Mucosa of stomach (tissue), 1 donor: ENCODE data around the gene GABRG3.

ENCODE experiments used
- H3K27me3 ChIP-seq: one replicate; pipeline ENCODE4 v1.7.0; 2013; ENCODE audit warnings: mild to moderate bottlenecking, low read length; ENCODE audit not compliant: control insufficient read depth, insufficient read depth
- H3K36me3 ChIP-seq: one replicate; pipeline ENCODE4 v1.7.0; 2013; ENCODE audit warnings: low read length; ENCODE audit not compliant: control insufficient read depth, insufficient read depth
- H3K4me1 ChIP-seq: one replicate; pipeline ENCODE4 v1.7.0; 2013; ENCODE audit warnings: mild to moderate bottlenecking, low read length; ENCODE audit not compliant: control insufficient read depth, insufficient read depth
- H3K4me3 ChIP-seq: one replicate; pipeline ENCODE4 v1.7.0; 2013; ENCODE audit warnings: low read length
- H3K9ac ChIP-seq: one replicate; pipeline ENCODE4 v1.7.0; 2013; ENCODE audit warnings: mild to moderate bottlenecking, low read length, moderate library complexity
- H3K9me3 ChIP-seq: one replicate; pipeline ENCODE4 v1.7.0; 2013; ENCODE audit warnings: mild to moderate bottlenecking, low read length, moderate library complexity; ENCODE audit not compliant: control insufficient read depth
- donor health status: Pancreatic carcinoma.

GABRG3 gene

GRCh38 chr15:27487846-27488245, 516.9 kb downstream of the GABRG3 start:
- Histone ChIP-seq H3K27me3 (no peaks in the 10 kb centered on the region), H3K36me3 (no peaks in the 10 kb centered on the region), H3K9me3 (no peaks in the 10 kb centered on the region)

GRCh38 chr15:27490867-27491595, 520.0 kb downstream of the GABRG3 start:
- Histone ChIP-seq H3K9ac (no peak overlapping the region), H3K4me1 (no peaks in the 10 kb centered on the region), H3K9me3 (no peaks in the 10 kb centered on the region), H3K27me3 (no peaks in the 10 kb centered on the region), H3K4me3 (no peak overlapping the region), H3K36me3 (no peaks in the 10 kb centered on the region)

More at GRCh38 chr15:27487846-27488245, 516.9 kb downstream of the GABRG3 start:
- Histone ChIP-seq H3K4me3 (no peak overlapping the region), H3K4me1 (no peaks in the 10 kb centered on the region), H3K9ac (no peak overlapping the region)

GRCh38 chr15:27491666-27492621, 521.0 kb downstream of the GABRG3 start:
- Histone ChIP-seq H3K9me3 (no peaks in the 10 kb centered on the region), H3K9ac (no peak overlapping the region), H3K4me3 (no peak overlapping the region), H3K27me3 (no peaks in the 10 kb centered on the region), H3K4me1 (no peaks in the 10 kb centered on the region), H3K36me3 (no peaks in the 10 kb centered on the region)

- Histone ChIP-seq H3K36me3 (no peaks in the 10 kb centered on the region), H3K9ac (no peak overlapping the region), H3K4me3 (no peak overlapping the region), H3K27me3 (no peaks in the 10 kb centered on the region), H3K4me1 (no peaks in the 10 kb centered on the region), H3K9me3 (no peaks in the 10 kb centered on the region)
These were observed 525.0 kb downstream of the GABRG3 start for GRCh38 chr15:27495963-27496459.

- no peaks in the 10 kb centered on the region for H3K9me3 ChIP-seq
- H3K27me3 ChIP-seq = no peaks in the 10 kb centered on the region
- no peak overlapping the region for H3K9ac ChIP-seq
- H3K36me3 ChIP-seq = no peaks in the 10 kb centered on the region
- no peak overlapping the region for H3K4me3 ChIP-seq
- H3K4me1 ChIP-seq = no peaks in the 10 kb centered on the region
These were observed 527.7 kb downstream of the GABRG3 start for GRCh38 chr15:27498700-27499099.

GRCh38 chr15:27499191-27499590, 528.2 kb downstream of the GABRG3 start:
- Histone ChIP-seq H3K4me1 (no peaks in the 10 kb centered on the region), H3K9me3 (no peaks in the 10 kb centered on the region), H3K27me3 (no peaks in the 10 kb centered on the region), H3K4me3 (no peak overlapping the region), H3K36me3 (no peaks in the 10 kb centered on the region), H3K9ac (no peak overlapping the region)

- no peaks in the 10 kb centered on the region for H3K9me3 ChIP-seq
- H3K27me3 ChIP-seq = no peaks in the 10 kb centered on the region
- H3K36me3 ChIP-seq = no peaks in the 10 kb centered on the region
- H3K9ac ChIP-seq = no peak overlapping the region
- H3K4me1 ChIP-seq = no peaks in the 10 kb centered on the region
- H3K4me3 ChIP-seq = no peak overlapping the region
These were observed 528.7 kb downstream of the GABRG3 start for GRCh38 chr15:27499719-27500118.

- no peaks in the 10 kb centered on the region for H3K4me1 ChIP-seq
- H3K36me3 ChIP-seq = no peaks in the 10 kb centered on the region
- H3K27me3 ChIP-seq = no peaks in the 10 kb centered on the region
- no peak overlapping the region for H3K9ac ChIP-seq
- no peaks in the 10 kb centered on the region for H3K9me3 ChIP-seq
- H3K4me3 ChIP-seq = no peak overlapping the region
These were observed 529.2 kb downstream of the GABRG3 start for GRCh38 chr15:27500206-27500605.

GRCh38 chr15:27506752-27507151, 535.8 kb downstream of the GABRG3 start:
- Histone ChIP-seq H3K4me1 (no peaks in the 10 kb centered on the region), H3K27me3 (no peaks in the 10 kb centered on the region), H3K36me3 (no peaks in the 10 kb centered on the region), H3K9me3 (no peaks in the 10 kb centered on the region), H3K9ac (no peak overlapping the region), H3K4me3 (no peak overlapping the region)

GRCh38 chr15:27509014-27509413, 538.0 kb downstream of the GABRG3 start:
- H3K36me3 ChIP-seq = no peaks in the 10 kb centered on the region
- H3K9ac ChIP-seq = no peak overlapping the region
- no peaks in the 10 kb centered on the region for H3K27me3 ChIP-seq
- no peak overlapping the region for H3K4me3 ChIP-seq
- no peaks in the 10 kb centered on the region for H3K4me1 ChIP-seq
- H3K9me3 ChIP-seq = no peaks in the 10 kb centered on the region

GRCh38 chr15:27512281-27513001, 541.5 kb downstream of the GABRG3 start:
- H3K4me3 ChIP-seq = no peak overlapping the region

More at GRCh38 chr15:27512281-27513001, 541.5 kb downstream of the GABRG3 start:
- Histone ChIP-seq H3K9ac (no peak overlapping the region), H3K27me3 (no peaks in the 10 kb centered on the region), H3K4me1 (no peaks in the 10 kb centered on the region), H3K9me3 (no peaks in the 10 kb centered on the region), H3K36me3 (no peaks in the 10 kb centered on the region)
